Loucy (cell line): ENCODE measurements around the gene DDIT4.

Source experiments
- CTCF ChIP-seq: fragments of 200-600 bp; sonication (generic); conservative IDR thresholded peaks from 2 replicates; pipeline ENCODE4 v1.5.1; 2014; ENCODE audit warnings: mild to moderate bottlenecking, antibody characterized with exemption, low read length
- EZH2phosphoT487 ChIP-seq: fragments of 200-600 bp; IDR thresholded peaks from 2 replicates; pipeline ENCODE4 v1.6.1; 2018; ENCODE audit warnings: antibody characterized with exemption, mild to moderate bottlenecking, moderate library complexity, borderline replicate concordance

- TF ChIP-seq EZH2phosphoT487 (no peak), CTCF (no peak)
Measured at GRCh38 chr10:72320676-72321247, 47.0 kb downstream of the DDIT4 start.
